PC-9 (cell line): Measurements from ENCODE around the gene CDAN1.

Experiments
- EZH2 ChIP-seq: fragments of 200-600 bp; sonication (generic); IDR thresholded peaks from 2 replicates; pipeline ENCODE4 v1.8.0; 2017; ENCODE audit warnings: antibody characterized with exemption, low read depth
- TF ChIP-seq, protein P1 (sequence below): fragments of 200-600 bp; sonication (generic); conservative IDR thresholded peaks from 2 replicates; pipeline ENCODE4 v1.6.1; 2017; ENCODE audit warnings: mixed run types, antibody characterized with exemption, mild to moderate bottlenecking, moderate library complexity

DNA sequence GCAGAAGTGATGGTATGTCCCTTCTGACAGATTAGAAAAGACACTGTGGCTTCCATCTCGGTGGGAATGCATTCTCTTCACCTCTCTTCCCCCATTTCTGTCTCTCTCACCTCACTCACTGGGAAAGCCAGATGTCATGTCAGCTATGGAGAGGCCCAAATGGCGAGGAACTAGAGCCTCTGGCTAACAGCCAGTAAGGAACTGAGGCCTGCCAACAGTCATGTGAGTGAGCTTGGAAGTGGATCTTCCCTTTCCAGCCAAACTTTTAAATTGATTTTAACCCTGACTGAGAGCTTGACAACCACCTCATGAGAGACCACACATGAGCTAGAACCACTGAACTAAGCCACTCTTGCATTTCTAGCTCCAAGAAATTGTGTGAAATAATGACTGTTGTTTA is 35.2 kb upstream of the CDAN1 start:
- TF ChIP-seq, protein P1, sequence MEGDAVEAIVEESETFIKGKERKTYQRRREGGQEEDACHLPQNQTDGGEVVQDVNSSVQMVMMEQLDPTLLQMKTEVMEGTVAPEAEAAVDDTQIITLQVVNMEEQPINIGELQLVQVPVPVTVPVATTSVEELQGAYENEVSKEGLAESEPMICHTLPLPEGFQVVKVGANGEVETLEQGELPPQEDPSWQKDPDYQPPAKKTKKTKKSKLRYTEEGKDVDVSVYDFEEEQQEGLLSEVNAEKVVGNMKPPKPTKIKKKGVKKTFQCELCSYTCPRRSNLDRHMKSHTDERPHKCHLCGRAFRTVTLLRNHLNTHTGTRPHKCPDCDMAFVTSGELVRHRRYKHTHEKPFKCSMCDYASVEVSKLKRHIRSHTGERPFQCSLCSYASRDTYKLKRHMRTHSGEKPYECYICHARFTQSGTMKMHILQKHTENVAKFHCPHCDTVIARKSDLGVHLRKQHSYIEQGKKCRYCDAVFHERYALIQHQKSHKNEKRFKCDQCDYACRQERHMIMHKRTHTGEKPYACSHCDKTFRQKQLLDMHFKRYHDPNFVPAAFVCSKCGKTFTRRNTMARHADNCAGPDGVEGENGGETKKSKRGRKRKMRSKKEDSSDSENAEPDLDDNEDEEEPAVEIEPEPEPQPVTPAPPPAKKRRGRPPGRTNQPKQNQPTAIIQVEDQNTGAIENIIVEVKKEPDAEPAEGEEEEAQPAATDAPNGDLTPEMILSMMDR: no peak
- TF ChIP-seq EZH2: no peak
